ENCODE measurements around the gene BRINP2. TPM values are rescaled to one million over a fixed set of nuclear protein-coding genes. Genes with fewer than 3 reads are reported as not detected.

BRINP2 gene
- total RNA-seq, 1 experiment from 2014 or later, result not detected

- Mint-ChIP-seq H3K4me1 (ENCODE audit: low read depth, unreplicated experiment) (peaks cover 34% of the 10 kb centered on the region), H3K27me3 (ENCODE audit: unreplicated experiment) (peaks cover 23% of the 10 kb centered on the region), H3K4me3 (ENCODE audit: low read depth, unreplicated experiment) (no peak overlapping the region), H3K27ac (ENCODE audit: unreplicated experiment) (no peak overlapping the region), H3K9me3 (ENCODE audit: low read depth, unreplicated experiment) (no peaks in the 10 kb centered on the region), H3K36me3 (ENCODE audit: insufficient read depth, unreplicated experiment) (no peaks in the 10 kb centered on the region)
- no peak for TF ChIP-seq CTCF (IDR thresholded peaks at IDR 0.05; ENCODE audit: unreplicated experiment)
- CTCF ChIA-PET, result no interaction called here
- BruUV-seq (replicated peaks), result no TSS peak
- intact Hi-C loops (cut with micrococcal nuclease; ENCODE audit: unreplicated experiment), result no loop called here
- DNase-seq, result no peak
Observed at GRCh38 chr1:177273141-177273540, 102.4 kb downstream of the BRINP2 start.

DNA sequence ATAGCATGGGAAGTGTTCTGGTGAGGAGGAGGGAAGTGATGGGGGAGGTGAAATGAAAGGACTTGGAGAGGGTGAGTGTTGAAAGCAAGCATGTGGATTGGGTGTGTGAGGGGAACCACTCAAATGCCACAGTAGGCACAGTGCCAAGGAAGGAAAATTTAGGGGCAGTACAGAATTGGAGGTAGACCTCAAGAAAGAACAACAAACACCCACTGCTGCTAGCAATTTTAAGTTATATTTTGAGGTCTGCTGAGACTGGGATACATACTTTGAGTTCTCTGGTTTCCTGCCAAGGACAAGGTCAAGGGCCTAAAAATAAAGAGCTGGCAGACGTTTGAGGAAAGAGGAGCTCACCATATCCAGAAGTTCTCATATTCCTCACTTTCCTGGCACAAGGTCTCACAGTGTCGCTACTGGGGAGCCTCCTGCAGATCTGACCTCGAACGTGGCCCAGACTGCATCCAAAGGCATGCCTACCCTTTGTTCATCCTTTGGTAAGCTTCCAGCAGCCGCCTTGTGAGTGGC lies 104.0 kb downstream of the BRINP2 start:
- H3K27ac Mint-ChIP-seq (ENCODE audit: unreplicated experiment), result peak overlapping the region; percentile 25
- H3K36me3 Mint-ChIP-seq (ENCODE audit: insufficient read depth, unreplicated experiment), result no peaks in the 10 kb centered on the region
- CTCF ChIA-PET, result interaction anchor here (0.6 to 1.2 kb wide), 4 partner anchors 18 to 81 kb away, joined by 3 to 4 read pairs (median 4); no protein-coding TSS in a partner anchor
- peak overlapping the region; percentile 21 for H3K4me3 Mint-ChIP-seq (ENCODE audit: low read depth, unreplicated experiment)
- H3K9me3 Mint-ChIP-seq (ENCODE audit: low read depth, unreplicated experiment), result no peaks in the 10 kb centered on the region
- peak; percentile 22 for DNase-seq
- H3K27me3 Mint-ChIP-seq (ENCODE audit: unreplicated experiment), result peaks cover 36% of the 10 kb centered on the region
- no TSS peak for BruUV-seq (replicated peaks)
- intact Hi-C loops (cut with micrococcal nuclease; ENCODE audit: unreplicated experiment), result loop anchor here (1.0 kb wide), 1 partner anchor 31 kb away; no protein-coding TSS in a partner anchor
- peaks cover 34% of the 10 kb centered on the region for H3K4me1 Mint-ChIP-seq (ENCODE audit: low read depth, unreplicated experiment)
- no peak for TF ChIP-seq CTCF (IDR thresholded peaks at IDR 0.05; ENCODE audit: unreplicated experiment)

DNA sequence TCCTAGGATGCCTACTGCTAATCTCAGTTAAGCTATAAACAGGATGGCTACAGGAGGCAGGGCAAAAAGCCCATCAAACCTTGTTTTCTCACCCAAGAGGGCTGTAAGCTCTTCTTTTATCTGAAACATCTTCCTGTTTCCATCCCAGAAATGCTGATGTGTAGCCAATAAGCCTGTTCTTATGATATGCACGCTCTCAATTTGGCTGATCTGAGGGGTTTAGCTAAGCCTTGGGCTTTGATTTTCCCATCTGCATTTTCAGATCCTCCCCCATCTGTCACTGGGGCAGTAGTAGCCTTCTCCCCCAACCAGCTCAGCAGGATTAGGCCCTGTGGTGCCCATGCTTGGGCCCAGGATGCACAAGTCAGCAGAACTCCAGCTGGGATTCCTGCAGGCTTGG lies 105.0 kb downstream of the BRINP2 start:
- Mint-ChIP-seq H3K27me3 (ENCODE audit: unreplicated experiment) (peaks cover 46% of the 10 kb centered on the region), H3K4me3 (ENCODE audit: low read depth, unreplicated experiment) (no peak overlapping the region), H3K36me3 (ENCODE audit: insufficient read depth, unreplicated experiment) (no peaks in the 10 kb centered on the region), H3K27ac (ENCODE audit: unreplicated experiment) (no peak overlapping the region), H3K4me1 (ENCODE audit: low read depth, unreplicated experiment) (peaks cover 34% of the 10 kb centered on the region), H3K9me3 (ENCODE audit: low read depth, unreplicated experiment) (no peaks in the 10 kb centered on the region)
- TF ChIP-seq CTCF (IDR thresholded peaks at IDR 0.05; ENCODE audit: unreplicated experiment), result no peak
- no TSS peak for BruUV-seq (replicated peaks)
- intact Hi-C loops (cut with micrococcal nuclease; ENCODE audit: unreplicated experiment), result no loop called here
- no peak for DNase-seq
- CTCF ChIA-PET, result interaction anchor here (1.2 kb wide), 1 partner anchor 21 kb away, joined by 3 read pairs; no protein-coding TSS in a partner anchor

DNA sequence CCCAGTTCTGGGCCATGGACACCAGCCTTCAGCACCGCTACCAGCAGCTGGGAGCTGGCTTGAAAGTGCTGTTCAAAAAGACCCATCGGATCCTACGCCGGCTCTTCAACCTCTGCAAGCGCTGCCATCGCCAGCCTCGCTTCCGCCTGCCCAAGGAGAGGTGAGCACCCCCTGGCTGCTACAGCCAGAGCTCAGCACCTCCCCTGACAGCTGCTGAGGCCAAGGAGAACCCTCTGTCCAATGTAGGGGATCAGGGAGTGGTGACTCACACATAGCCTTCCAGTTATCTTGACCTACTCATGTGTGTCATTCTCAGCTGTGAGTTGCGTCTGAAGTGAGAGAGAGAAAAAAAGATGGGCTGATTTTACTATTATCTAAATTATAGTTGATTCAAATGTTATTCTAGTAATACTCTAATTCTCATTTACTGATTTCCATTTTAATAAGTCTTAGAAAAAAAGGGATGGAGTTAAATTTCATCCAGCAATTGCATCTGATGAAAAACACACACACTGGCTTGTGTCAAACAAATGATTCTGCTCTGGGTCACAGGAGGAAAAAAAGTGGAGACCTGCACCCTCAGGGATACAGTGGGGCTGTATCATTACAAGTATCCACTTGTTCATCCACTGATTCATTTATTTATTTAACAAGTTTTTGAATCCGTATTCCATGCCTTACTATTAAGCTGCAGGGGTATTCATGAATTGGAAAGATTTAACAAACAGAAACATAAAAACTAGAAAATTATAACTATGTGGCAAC lies 108.0 kb downstream of the BRINP2 start:
- no peak for DNase-seq
- Mint-ChIP-seq H3K27ac (ENCODE audit: unreplicated experiment) (no peak overlapping the region), H3K27me3 (ENCODE audit: unreplicated experiment) (peaks cover 61% of the 10 kb centered on the region), H3K4me1 (ENCODE audit: low read depth, unreplicated experiment) (peaks cover 13% of the 10 kb centered on the region), H3K4me3 (ENCODE audit: low read depth, unreplicated experiment) (no peak overlapping the region), H3K36me3 (ENCODE audit: insufficient read depth, unreplicated experiment) (no peaks in the 10 kb centered on the region), H3K9me3 (ENCODE audit: low read depth, unreplicated experiment) (no peaks in the 10 kb centered on the region)
- CTCF ChIA-PET, result no interaction called here
- BruUV-seq (replicated peaks), result no TSS peak
- intact Hi-C loops (cut with micrococcal nuclease; ENCODE audit: unreplicated experiment), result no loop called here
- no peak for TF ChIP-seq CTCF (IDR thresholded peaks at IDR 0.05; ENCODE audit: unreplicated experiment)

Data from Calu3 (cell line).